Liver (tissue), 9 donors: Measurements from ENCODE around the gene TMEM82. TPM values are rescaled to one million over a fixed set of nuclear protein-coding genes. Genes with fewer than 3 reads are reported as not detected.

ENCODE experiments used
- DNase-seq: peaks from one replicate; pipeline ENCODE4 v3.0.0-alpha.2; 2017; ENCODE audit warnings: low spot score
- H3K27ac ChIP-seq, 2 donors: one replicate each; pipeline ENCODE4 v1.7.0; 2013; ENCODE audit warnings: inconsistent platforms in 2 of 2, low read length in 2 of 2, control low read depth in 1 of 2, low read depth in 1 of 2, mild to moderate bottlenecking in 1 of 2
- H3K27me3 ChIP-seq, 4 donors: one replicate each; pipeline versions ENCODE4 v1.6.1 to v1.7.0; 2013; ENCODE audit warnings: low read length in 3 of 4, inconsistent platforms in 1 of 4, mild to moderate bottlenecking in 1 of 4, moderate library complexity in 1 of 4; ENCODE audit not compliant: control insufficient read depth in 4 of 4, insufficient read depth in 4 of 4
- H3K36me3 ChIP-seq, 4 donors: one replicate each; pipeline versions ENCODE4 v1.6.1 to v1.7.0; 2013; ENCODE audit warnings: low read length in 3 of 4, mild to moderate bottlenecking in 3 of 4, low read depth in 1 of 4, moderate library complexity in 1 of 4; ENCODE audit not compliant: control insufficient read depth in 4 of 4, insufficient read depth in 3 of 4
- H3K4me1 ChIP-seq, 4 donors: one replicate each; pipeline versions ENCODE4 v1.6.1 to v1.7.0; 2013; ENCODE audit warnings: low read length in 3 of 4, mild to moderate bottlenecking in 3 of 4, moderate library complexity in 1 of 4; ENCODE audit not compliant: control insufficient read depth in 4 of 4, insufficient read depth in 4 of 4
- H3K4me3 ChIP-seq, 3 donors: one replicate each; pipeline versions ENCODE4 v1.6.1 to v1.7.0; 2013; ENCODE audit warnings: low read length in 3 of 3, control low read depth in 1 of 3, low read depth in 1 of 3, mild to moderate bottlenecking in 1 of 3
- H3K9ac ChIP-seq, 2 donors: one replicate each; pipeline ENCODE4 v1.7.0; 2013; ENCODE audit warnings: low read length in 2 of 2, mild to moderate bottlenecking in 2 of 2, moderate library complexity in 2 of 2, control low read depth in 1 of 2, low read depth in 1 of 2
- H3K9me3 ChIP-seq, 4 donors: one replicate each; pipeline versions ENCODE4 v1.6.1 to v1.7.0; 2013; ENCODE audit warnings: low read length in 3 of 4; ENCODE audit not compliant: control insufficient read depth in 4 of 4
- FOXA2 ChIP-seq: IDR thresholded peaks from 2 replicates; pipeline ENCODE4 v1.6.1; 2016; ENCODE audit warnings: antibody characterized with exemption
- NR2F2 ChIP-seq: IDR thresholded peaks from 2 replicates; pipeline ENCODE4 v1.6.1; 2016; ENCODE audit warnings: antibody characterized with exemption
- TAF1 ChIP-seq: conservative IDR thresholded peaks from 2 replicates; pipeline ENCODE4 v1.6.1; 2016; ENCODE audit warnings: antibody characterized with exemption, mild to moderate bottlenecking
- YY1 ChIP-seq: IDR thresholded peaks from 2 replicates; pipeline ENCODE4 v1.6.1; 2016; ENCODE audit warnings: antibody characterized with exemption, mild to moderate bottlenecking
- WGBS: extraction: QIAGEN DNeasy Blood & Tissue Kit; methylation state at CpG from one replicate; pipeline ENCODE4 v1.1.7; 2013; 5-methylcytosine and 5-hydroxymethylcytosine counted together
- polyA plus RNA-seq, 2 donors: library from polyadenylated mRNA; stranded (reverse) in 1 of 2; unstranded in 1 of 2; fragments of 200-250 nt in 1 of 2; fragments of >200 nt in 1 of 2; fragmentation: Nextera tagmentation in 1 of 2; extraction: Ambion mirVana in 1 of 2; gene quantifications; one replicate each; pipeline versions ENCODE4 v1.2.1 to v1.2.3, GENCODE V29; 2013 to 2015
- total RNA-seq, 2 donors: library from RNA; depleted of rRNA; stranded (reverse); fragments of >200 nt; gene quantifications; one replicate each; pipeline ENCODE4 v1.2.3, GENCODE V29; 2014
- TF ChIP-seq, protein P1 (sequence below): IDR thresholded peaks from 2 replicates; pipeline ENCODE4 v1.6.1; 2016; ENCODE audit warnings: antibody characterized with exemption
- TF ChIP-seq, protein P2 (sequence below): IDR thresholded peaks from 2 replicates; pipeline ENCODE4 v1.6.1; 2016; ENCODE audit warnings: antibody characterized with exemption
- TF ChIP-seq, protein P3 (sequence below): fragments of 150-350 bp; IDR thresholded peaks from 2 replicates; pipeline ENCODE4 v1.5.1; 2017; ENCODE audit warnings: improper control_type of control experiment, low read depth, low read length; ENCODE audit not compliant: missing input control
- donor health status: healthy.
- donor health status: healthy.
- donor health status: healthy.
- donor health status: healthy.
- donor health status: healthy.

The TMEM82 gene
- total and polyA plus RNA-seq, 4 donors: 5.6 to 26.3 (median 13.4) TPM

DNA sequence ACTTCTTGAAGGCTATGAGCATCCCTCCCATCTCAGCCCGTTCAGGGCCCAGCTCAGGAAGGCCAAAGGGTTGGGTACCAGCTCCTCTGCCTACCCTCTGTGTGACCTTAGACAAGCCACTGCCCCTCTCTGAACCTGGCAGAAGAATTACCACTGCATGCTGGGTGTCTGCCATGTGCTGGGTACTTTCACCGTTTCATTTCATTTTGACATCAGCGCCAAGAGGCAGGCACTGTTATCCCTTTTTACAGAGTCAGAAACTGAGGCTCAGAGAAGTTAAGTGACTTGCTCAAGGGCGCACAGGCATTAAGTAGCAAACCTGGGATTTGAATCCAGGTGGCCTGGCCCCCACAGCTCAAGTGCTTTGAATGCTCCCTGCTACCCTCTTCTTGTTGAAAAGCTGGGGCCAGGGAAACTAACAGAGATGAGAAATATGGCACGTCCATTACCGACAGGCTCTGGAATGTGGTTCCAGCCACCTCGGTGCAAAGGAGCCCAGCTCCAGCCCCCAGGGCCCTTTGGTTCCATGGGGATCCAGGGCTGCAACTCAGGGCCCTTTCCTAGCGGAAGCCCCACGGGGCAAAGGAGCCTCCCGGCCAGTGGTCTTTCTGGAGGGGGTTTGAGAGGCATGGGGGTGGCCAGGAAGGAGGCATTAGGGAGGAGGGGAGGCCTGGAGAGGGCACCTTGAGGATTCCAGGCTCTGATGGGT is 6.5 kb downstream of the TMEM82 start:
- Histone ChIP-seq H3K36me3 (no peaks in the 10 kb centered on the region), H3K27me3 (no peaks in the 10 kb centered on the region), H3K9me3 (no peaks in the 10 kb centered on the region), H3K9ac (no peak overlapping the region), H3K4me1 (peaks cover 0 to 9% (median 2%) of the 10 kb centered on the region in 4 donors), H3K27ac (no peak overlapping the region), H3K4me3 (no peak overlapping the region)
- no peak for TF ChIP-seq YY1
- TF ChIP-seq, protein P1, sequence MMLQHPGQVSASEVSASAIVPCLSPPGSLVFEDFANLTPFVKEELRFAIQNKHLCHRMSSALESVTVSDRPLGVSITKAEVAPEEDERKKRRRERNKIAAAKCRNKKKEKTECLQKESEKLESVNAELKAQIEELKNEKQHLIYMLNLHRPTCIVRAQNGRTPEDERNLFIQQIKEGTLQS: no peak
- 92% methylated on average over 10 of the region's 10 CpGs for WGBS
- DNase-seq: no peak

DNA sequence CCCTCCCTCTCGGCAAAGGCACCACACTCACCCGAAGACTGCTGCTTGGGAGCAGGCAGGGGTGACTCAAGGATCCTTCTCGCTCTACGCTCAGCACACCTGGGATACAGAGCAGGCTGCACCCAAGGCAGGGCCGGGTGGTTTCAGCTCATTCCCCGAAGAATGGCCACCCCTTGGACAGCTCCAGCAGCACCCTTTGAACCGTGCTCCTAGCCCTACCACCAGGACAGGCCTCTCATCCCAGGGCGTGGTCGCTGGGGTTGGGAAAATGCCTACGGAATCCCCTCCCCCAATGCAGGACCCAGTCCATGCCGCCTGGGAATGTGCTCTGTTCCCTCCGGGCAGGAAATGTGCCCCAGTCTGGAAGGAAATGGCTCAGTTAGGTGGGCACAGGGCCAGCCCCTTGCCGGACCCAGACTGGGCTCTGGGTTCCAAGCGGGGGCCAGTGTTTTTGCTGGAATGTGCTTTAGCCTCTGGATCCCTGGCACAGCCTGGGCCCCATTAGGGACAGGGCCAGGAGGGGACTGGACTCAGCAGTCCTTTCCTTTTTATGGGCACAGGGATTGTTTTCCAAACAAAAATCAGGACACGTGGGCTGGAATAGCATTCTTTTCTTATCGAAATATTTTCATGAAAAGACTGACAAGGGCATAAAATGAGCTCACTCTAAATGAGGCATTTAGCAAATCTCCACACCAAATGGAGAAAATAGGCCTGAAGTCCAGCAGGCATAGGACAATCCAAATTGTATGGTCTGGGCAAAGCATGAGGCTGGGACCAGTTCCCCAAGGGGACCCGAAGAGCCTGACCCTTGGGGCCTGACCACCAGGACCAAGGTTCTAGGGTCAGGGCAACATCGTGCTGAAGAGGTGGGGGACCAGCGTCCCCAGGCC is 7.3 kb downstream of the TMEM82 start:
- Histone ChIP-seq H3K4me3 (no peak overlapping the region), H3K9ac (no peak overlapping the region), H3K4me1 (peaks cover 0 to 5% (median 2%) of the 10 kb centered on the region in 4 donors), H3K27ac (no peak overlapping the region), H3K36me3 (no peaks in the 10 kb centered on the region), H3K9me3 (no peaks in the 10 kb centered on the region), H3K27me3 (no peaks in the 10 kb centered on the region)
- no peak for TF ChIP-seq TAF1
- no peak for TF ChIP-seq YY1
- no peak for TF ChIP-seq NR2F2
- TF ChIP-seq, protein P2, sequence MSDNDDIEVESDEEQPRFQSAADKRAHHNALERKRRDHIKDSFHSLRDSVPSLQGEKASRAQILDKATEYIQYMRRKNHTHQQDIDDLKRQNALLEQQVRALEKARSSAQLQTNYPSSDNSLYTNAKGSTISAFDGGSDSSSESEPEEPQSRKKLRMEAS: no peak
- TF ChIP-seq FOXA2: no peak
- TF ChIP-seq, protein P1: no peak
- TF ChIP-seq, protein P3, sequence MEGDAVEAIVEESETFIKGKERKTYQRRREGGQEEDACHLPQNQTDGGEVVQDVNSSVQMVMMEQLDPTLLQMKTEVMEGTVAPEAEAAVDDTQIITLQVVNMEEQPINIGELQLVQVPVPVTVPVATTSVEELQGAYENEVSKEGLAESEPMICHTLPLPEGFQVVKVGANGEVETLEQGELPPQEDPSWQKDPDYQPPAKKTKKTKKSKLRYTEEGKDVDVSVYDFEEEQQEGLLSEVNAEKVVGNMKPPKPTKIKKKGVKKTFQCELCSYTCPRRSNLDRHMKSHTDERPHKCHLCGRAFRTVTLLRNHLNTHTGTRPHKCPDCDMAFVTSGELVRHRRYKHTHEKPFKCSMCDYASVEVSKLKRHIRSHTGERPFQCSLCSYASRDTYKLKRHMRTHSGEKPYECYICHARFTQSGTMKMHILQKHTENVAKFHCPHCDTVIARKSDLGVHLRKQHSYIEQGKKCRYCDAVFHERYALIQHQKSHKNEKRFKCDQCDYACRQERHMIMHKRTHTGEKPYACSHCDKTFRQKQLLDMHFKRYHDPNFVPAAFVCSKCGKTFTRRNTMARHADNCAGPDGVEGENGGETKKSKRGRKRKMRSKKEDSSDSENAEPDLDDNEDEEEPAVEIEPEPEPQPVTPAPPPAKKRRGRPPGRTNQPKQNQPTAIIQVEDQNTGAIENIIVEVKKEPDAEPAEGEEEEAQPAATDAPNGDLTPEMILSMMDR: no peak
- 69% methylated on average over 19 of the region's 19 CpGs for WGBS
- DNase-seq: no peak

DNA sequence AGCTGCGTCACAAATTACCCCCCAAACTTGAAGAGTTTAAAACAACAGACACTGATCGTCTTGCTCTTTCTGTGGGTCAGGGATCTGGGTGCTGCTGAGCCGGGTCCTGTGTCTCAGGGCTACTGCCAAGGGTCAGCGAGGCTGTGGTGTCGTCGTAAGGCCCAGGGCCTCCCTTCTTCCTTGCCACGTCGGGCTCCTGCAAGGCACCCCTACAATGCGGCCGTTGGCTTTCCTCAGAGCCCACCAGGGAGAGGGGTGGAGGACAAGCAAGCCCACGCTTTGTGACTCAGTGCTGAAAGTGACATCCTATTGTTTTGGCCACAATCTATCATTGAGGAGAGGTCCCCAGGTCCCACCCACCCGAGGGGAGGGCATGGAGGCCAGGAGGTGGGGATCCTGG is 8.6 kb downstream of the TMEM82 start:
- DNase-seq: no peak
- TF ChIP-seq, protein P2: no peak
- WGBS: 91% methylated on average over 12 of the region's 12 CpGs
- Histone ChIP-seq H3K4me1 (peaks cover 0 to 5% (median 2%) of the 10 kb centered on the region in 4 donors), H3K4me3 (no peak overlapping the region), H3K27me3 (no peaks in the 10 kb centered on the region), H3K9me3 (no peaks in the 10 kb centered on the region), H3K36me3 (no peaks in the 10 kb centered on the region), H3K9ac (no peak overlapping the region), H3K27ac (no peak overlapping the region)
